IMR-90 (cell line): ENCODE results near the gene NR6A1.

Experiments
- BHLHE40 ChIP-seq: fragments of 150-350 bp; IDR thresholded peaks from 2 replicates; pipeline ENCODE4 v1.6.1; 2016; ENCODE audit warnings: mild to moderate bottlenecking, low read depth, low read length
- CEBPB ChIP-seq: IDR thresholded peaks from 2 replicates; pipeline ENCODE4 v1.6.1; 2012; ENCODE audit warnings: low read depth, low read length, improper control_type of control experiment
- FOS ChIP-seq: fragments of 150-350 bp; IDR thresholded peaks from 2 replicates; pipeline ENCODE4 v1.6.1; 2016; ENCODE audit warnings: low read depth, low read length
- MAFK ChIP-seq: IDR thresholded peaks from 2 replicates; pipeline ENCODE4 v1.6.1; 2012; ENCODE audit warnings: low read depth, low read length, improper control_type of control experiment
- MAZ ChIP-seq: IDR thresholded peaks from 2 replicates; pipeline ENCODE4 v1.6.1; 2012; ENCODE audit warnings: low read depth, mild to moderate bottlenecking, low read length, improper control_type of control experiment, moderate library complexity, borderline replicate concordance
- MXI1 ChIP-seq: IDR thresholded peaks from 2 replicates; pipeline ENCODE4 v1.6.1; 2012; ENCODE audit warnings: low read depth, mild to moderate bottlenecking, low read length, moderate library complexity, borderline replicate concordance
- POLR2A ChIP-seq: IDR thresholded peaks from 2 replicates; pipeline ENCODE4 v1.6.1; 2012; ENCODE audit warnings: mild to moderate bottlenecking, low read depth, low read length
- RAD21 ChIP-seq: IDR thresholded peaks from 2 replicates; pipeline ENCODE4 v1.6.1; 2012; ENCODE audit warnings: low read length, improper control_type of control experiment
- RFX5 ChIP-seq: IDR thresholded peaks from 2 replicates; pipeline ENCODE4 v1.8.0; 2012; ENCODE audit warnings: low read depth, mild to moderate bottlenecking, low read length, moderate library complexity
- TF ChIP-seq, protein P1 (sequence below): conservative IDR thresholded peaks from 2 replicates; pipeline ENCODE4 v1.5.1; 2012; ENCODE audit warnings: mild to moderate bottlenecking, low read depth, low read length, improper control_type of control experiment
- TF ChIP-seq, protein P2 (sequence below): fragments of 150-350 bp; IDR thresholded peaks from 2 replicates; pipeline ENCODE4 v1.6.1; 2016; ENCODE audit warnings: low read depth, mild to moderate bottlenecking, low read length, moderate library complexity, borderline replicate concordance

DNA sequence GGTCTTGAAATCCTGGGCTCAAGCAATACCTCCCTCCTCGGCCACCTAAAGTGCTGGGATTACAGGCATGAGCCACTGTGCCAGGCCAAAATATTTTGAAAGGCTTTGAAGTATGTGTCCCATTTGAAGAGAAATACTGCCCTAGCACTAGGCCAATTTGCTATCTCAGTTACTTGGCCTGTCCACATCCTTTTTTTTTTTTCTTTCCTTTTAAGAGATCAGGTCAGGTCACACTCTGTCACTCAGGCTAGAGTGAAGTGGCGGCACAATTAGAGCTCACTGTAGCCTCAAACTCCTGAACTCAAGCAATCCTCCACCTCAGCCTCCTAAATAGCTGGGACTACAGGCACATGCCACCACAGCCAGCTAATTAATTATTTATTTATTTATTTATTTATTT is 84.2 kb downstream of the NR6A1 start:
- TF ChIP-seq, protein P1, sequence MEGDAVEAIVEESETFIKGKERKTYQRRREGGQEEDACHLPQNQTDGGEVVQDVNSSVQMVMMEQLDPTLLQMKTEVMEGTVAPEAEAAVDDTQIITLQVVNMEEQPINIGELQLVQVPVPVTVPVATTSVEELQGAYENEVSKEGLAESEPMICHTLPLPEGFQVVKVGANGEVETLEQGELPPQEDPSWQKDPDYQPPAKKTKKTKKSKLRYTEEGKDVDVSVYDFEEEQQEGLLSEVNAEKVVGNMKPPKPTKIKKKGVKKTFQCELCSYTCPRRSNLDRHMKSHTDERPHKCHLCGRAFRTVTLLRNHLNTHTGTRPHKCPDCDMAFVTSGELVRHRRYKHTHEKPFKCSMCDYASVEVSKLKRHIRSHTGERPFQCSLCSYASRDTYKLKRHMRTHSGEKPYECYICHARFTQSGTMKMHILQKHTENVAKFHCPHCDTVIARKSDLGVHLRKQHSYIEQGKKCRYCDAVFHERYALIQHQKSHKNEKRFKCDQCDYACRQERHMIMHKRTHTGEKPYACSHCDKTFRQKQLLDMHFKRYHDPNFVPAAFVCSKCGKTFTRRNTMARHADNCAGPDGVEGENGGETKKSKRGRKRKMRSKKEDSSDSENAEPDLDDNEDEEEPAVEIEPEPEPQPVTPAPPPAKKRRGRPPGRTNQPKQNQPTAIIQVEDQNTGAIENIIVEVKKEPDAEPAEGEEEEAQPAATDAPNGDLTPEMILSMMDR = no peak
- TF ChIP-seq RFX5 (no peak), MAFK (no peak), MAZ (no peak), BHLHE40 (no peak), FOS (no peak), POLR2A (no peak), MXI1 (no peak), RAD21 (no peak), CEBPB (no peak)
- TF ChIP-seq, protein P2, sequence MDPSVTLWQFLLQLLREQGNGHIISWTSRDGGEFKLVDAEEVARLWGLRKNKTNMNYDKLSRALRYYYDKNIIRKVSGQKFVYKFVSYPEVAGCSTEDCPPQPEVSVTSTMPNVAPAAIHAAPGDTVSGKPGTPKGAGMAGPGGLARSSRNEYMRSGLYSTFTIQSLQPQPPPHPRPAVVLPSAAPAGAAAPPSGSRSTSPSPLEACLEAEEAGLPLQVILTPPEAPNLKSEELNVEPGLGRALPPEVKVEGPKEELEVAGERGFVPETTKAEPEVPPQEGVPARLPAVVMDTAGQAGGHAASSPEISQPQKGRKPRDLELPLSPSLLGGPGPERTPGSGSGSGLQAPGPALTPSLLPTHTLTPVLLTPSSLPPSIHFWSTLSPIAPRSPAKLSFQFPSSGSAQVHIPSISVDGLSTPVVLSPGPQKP = no peak
